Uterus (tissue), 4 donors: ENCODE results near the gene CLEC17A. TPM values are rescaled to one million over a fixed set of nuclear protein-coding genes. Genes with fewer than 3 reads are reported as not detected.

Experiments
- DNase-seq, 2 donors: peaks; one replicate each; pipeline ENCODE4 v3.0.0-alpha.2; 2019 to 2020
- H3K27ac ChIP-seq, 2 donors: fragments of 200-600 bp; sonication (generic); 1 replicate in 1 of 2; 2 replicates in 1 of 2; pipeline ENCODE4 v1.5.1; 2016 to 2018
- H3K27me3 ChIP-seq, 2 donors: fragments of 200-600 bp; sonication (generic); one replicate each; pipeline ENCODE4 v1.5.1; 2018 to 2019; ENCODE audit warnings: control low read depth in 1 of 2
- H3K36me3 ChIP-seq, 2 donors: fragments of 200-600 bp; sonication (generic); one replicate each; pipeline ENCODE4 v1.5.1; 2019; ENCODE audit warnings: control low read depth in 1 of 2
- H3K4me1 ChIP-seq, 2 donors: fragments of 200-600 bp; sonication (generic); one replicate each; pipeline ENCODE4 v1.5.1; 2018 to 2019; ENCODE audit warnings: control low read depth in 1 of 2
- H3K4me3 ChIP-seq, 2 donors: fragments of 200-600 bp; sonication (generic); 1 replicate in 1 of 2; 2 replicates in 1 of 2; pipeline ENCODE4 v1.5.1; 2018 to 2019; ENCODE audit warnings: mild to moderate bottlenecking in 1 of 2
- H3K9me3 ChIP-seq, 2 donors: fragments of 200-600 bp; sonication (generic); one replicate each; pipeline ENCODE4 v1.5.1; 2019; ENCODE audit warnings: control low read depth in 1 of 2
- CTCF ChIP-seq, 4 experiments: fragments of 200-600 bp in 2 of 4; fragments of 450-650 bp in 2 of 4; sonication (generic) in 2 of 4; IDR thresholded peaks; one replicate each; pipeline ENCODE4 v1.5.1; 2016 to 2019; ENCODE audit warnings: antibody characterized with exemption in 4 of 4, mild to moderate bottlenecking in 2 of 4, moderate library complexity in 1 of 4
- POLR2A ChIP-seq, 2 donors: fragments of 450-650 bp; IDR thresholded peaks; one replicate each; pipeline ENCODE4 v1.6.1; 2016; ENCODE audit warnings: antibody characterized with exemption in 2 of 2, mild to moderate bottlenecking in 1 of 2, moderate library complexity in 1 of 2
- intact Hi-C: fragments of 100-400 bp; cut with DNase I; formaldehyde crosslinking; loops from one replicate; pipeline ENCODE4 v1.15.1; 2023; ENCODE audit warnings: low total_unique reads
- total RNA-seq, 4 donors: library from RNA; depleted of rRNA in 3 of 4; stranded (reverse); fragments of >200 nt in 3 of 4; gene quantifications; one replicate each; pipeline versions ENCODE4 v1.1.0 to v1.2.4, GENCODE V29; 2014 to 2023
- donor health status: DM: yes; HTN: yes; CAD: no.

The CLEC17A gene
- total RNA-seq, 4 donors from 2014 or later: 0.55 TPM; not detected in 3

- peaks cover 0 to 11% of the 10 kb centered on the region in 2 donors for H3K4me1 ChIP-seq
- no peaks in the 10 kb centered on the region for H3K36me3 ChIP-seq
- no peak for TF ChIP-seq CTCF (IDR thresholded peaks at IDR 0.05)
- TF ChIP-seq POLR2A (IDR thresholded peaks at IDR 0.05): no peak
- no peaks in the 10 kb centered on the region for H3K9me3 ChIP-seq
- no peaks in the 10 kb centered on the region for H3K27me3 ChIP-seq
- intact Hi-C loops: no loop called here
- no peak overlapping the region for H3K4me3 ChIP-seq
- no peak overlapping the region for H3K27ac ChIP-seq
- DNase-seq: no peak
These were observed 29.6 kb upstream of the CLEC17A start for GRCh38 chr19:14553042-14553938.

GRCh38 chr19:14553939-14554243 is 29.0 kb upstream of the CLEC17A start:
- Histone ChIP-seq H3K4me3 (no peak overlapping the region), H3K27me3 (no peaks in the 10 kb centered on the region), H3K27ac (no peak overlapping the region), H3K9me3 (no peaks in the 10 kb centered on the region), H3K36me3 (no peaks in the 10 kb centered on the region), H3K4me1 (peaks cover 0 to 11% of the 10 kb centered on the region in 2 donors)
- TF ChIP-seq CTCF (IDR thresholded peaks at IDR 0.05) (no peak), POLR2A (IDR thresholded peaks at IDR 0.05) (no peak)
- no peak for DNase-seq
- intact Hi-C loops: no loop called here

GRCh38 chr19:14554382-14554812 is 28.5 kb upstream of the CLEC17A start:
- TF ChIP-seq POLR2A (IDR thresholded peaks at IDR 0.05) (no peak), CTCF (IDR thresholded peaks at IDR 0.05) (no peak)
- no peak for DNase-seq
- Histone ChIP-seq H3K9me3 (no peaks in the 10 kb centered on the region), H3K27ac (no peak overlapping the region), H3K4me3 (no peak overlapping the region), H3K36me3 (no peaks in the 10 kb centered on the region), H3K27me3 (no peaks in the 10 kb centered on the region), H3K4me1 (peaks cover 0 to 11% of the 10 kb centered on the region in 2 donors)
- intact Hi-C loops: no loop called here

GRCh38 chr19:14555918-14556661 is 26.8 kb upstream of the CLEC17A start:
- H3K9me3 ChIP-seq: no peaks in the 10 kb centered on the region
- DNase-seq: no peak
- no peaks in the 10 kb centered on the region for H3K27me3 ChIP-seq
- no peaks in the 10 kb centered on the region for H3K36me3 ChIP-seq
- H3K4me3 ChIP-seq: peak overlapping the region in 1 of 2 donors; percentile 16
- peaks cover 0 to 11% of the 10 kb centered on the region in 2 donors for H3K4me1 ChIP-seq
- TF ChIP-seq POLR2A (IDR thresholded peaks at IDR 0.05) (no peak), CTCF (IDR thresholded peaks at IDR 0.05) (no peak)
- no peak overlapping the region for H3K27ac ChIP-seq
- intact Hi-C loops: no loop called here

DNA sequence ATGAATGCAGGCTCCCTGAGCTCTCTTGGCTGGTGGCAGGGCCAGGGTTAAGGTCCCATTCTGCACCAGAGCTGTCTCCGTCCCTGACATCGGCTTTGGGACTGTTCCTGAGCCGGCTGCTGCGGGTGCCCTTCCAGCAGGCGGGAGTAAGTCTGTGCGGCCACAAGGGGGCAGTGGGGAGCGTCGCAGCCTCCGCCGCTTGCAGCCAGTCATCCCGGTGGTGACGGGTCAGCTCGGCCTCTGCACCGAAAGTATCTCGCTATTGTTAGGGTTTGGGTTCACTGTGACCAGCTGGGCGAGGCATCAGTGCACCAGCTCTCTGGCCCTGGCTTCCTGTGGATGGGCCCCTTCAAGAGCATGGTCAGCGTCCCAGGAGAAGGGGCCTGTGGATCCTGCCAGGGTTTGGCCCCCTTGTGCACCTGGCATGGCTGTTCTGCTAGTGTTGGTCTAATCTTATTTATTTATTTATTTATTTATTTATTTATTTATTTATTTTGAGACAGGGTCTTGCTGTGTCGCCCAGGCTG is 26.2 kb upstream of the CLEC17A start:
- Histone ChIP-seq H3K4me3 (peak overlapping the region in 1 of 2 donors; percentile 16), H3K27ac (no peak overlapping the region), H3K9me3 (no peaks in the 10 kb centered on the region), H3K36me3 (no peaks in the 10 kb centered on the region), H3K4me1 (peaks cover 0 to 11% of the 10 kb centered on the region in 2 donors), H3K27me3 (no peaks in the 10 kb centered on the region)
- DNase-seq: peak; percentile 52 to 59
- intact Hi-C loops: no loop called here
- TF ChIP-seq POLR2A (IDR thresholded peaks at IDR 0.05) (no peak), CTCF (IDR thresholded peaks at IDR 0.05) (peak; percentile 78 to 91 (median 82))
